Parathyroid adenoma (tissue), 2 donors: Measurements from ENCODE around the gene FCER1G.
A peak's percentile ranks its signal among the peaks of the same experiment; 100 is the strongest.

Source experiments
- H2AFZ ChIP-seq: fragments of 300-600 bp; sonication (generic); one replicate; pipeline ENCODE4 v1.7.0; 2017; ENCODE audit warnings: antibody characterized with exemption, mild to moderate bottlenecking
- H3K27ac ChIP-seq: fragments of 300-600 bp; sonication (generic); one replicate; pipeline ENCODE4 v1.7.0; 2017
- H3K27me3 ChIP-seq: fragments of 300-600 bp; sonication (generic); one replicate; pipeline ENCODE4 v1.7.0; 2017; ENCODE audit warnings: low read length; ENCODE audit not compliant: control insufficient read depth, insufficient read depth
- H3K36me3 ChIP-seq: fragments of 300-600 bp; sonication (generic); one replicate; pipeline ENCODE4 v1.7.0; 2017; ENCODE audit warnings: low read length; ENCODE audit not compliant: control insufficient read depth, insufficient read depth
- H3K4me1 ChIP-seq: fragments of 300-600 bp; sonication (generic); one replicate; pipeline ENCODE4 v1.7.0; 2017; ENCODE audit warnings: control low read depth
- H3K4me2 ChIP-seq: fragments of 300-600 bp; sonication (generic); one replicate; pipeline ENCODE4 v1.7.0; 2017; ENCODE audit warnings: low read length
- H3K4me3 ChIP-seq: fragments of 300-600 bp; sonication (generic); one replicate; pipeline ENCODE4 v1.7.0; 2017; ENCODE audit warnings: low read depth, low read length
- H3K79me2 ChIP-seq: fragments of 300-600 bp; sonication (generic); one replicate; pipeline ENCODE4 v1.7.0; 2017; ENCODE audit warnings: control low read depth
- H3K9ac ChIP-seq: fragments of 300-600 bp; sonication (generic); one replicate; pipeline ENCODE4 v1.7.0; 2017; ENCODE audit warnings: mild to moderate bottlenecking
- H3K9me3 ChIP-seq: fragments of 300-600 bp; sonication (generic); one replicate; pipeline ENCODE4 v1.7.0; 2017; ENCODE audit warnings: low read length; ENCODE audit not compliant: control insufficient read depth
- TF ChIP-seq, protein P1 (sequence below): fragments of 300-600 bp; sonication (generic); IDR thresholded peaks from one replicate; pipeline ENCODE4 v1.7.0; 2017; ENCODE audit warnings: antibody characterized with exemption, mild to moderate bottlenecking
- donor health status: primary hyperparathyroidism.

FCER1G gene

DNA sequence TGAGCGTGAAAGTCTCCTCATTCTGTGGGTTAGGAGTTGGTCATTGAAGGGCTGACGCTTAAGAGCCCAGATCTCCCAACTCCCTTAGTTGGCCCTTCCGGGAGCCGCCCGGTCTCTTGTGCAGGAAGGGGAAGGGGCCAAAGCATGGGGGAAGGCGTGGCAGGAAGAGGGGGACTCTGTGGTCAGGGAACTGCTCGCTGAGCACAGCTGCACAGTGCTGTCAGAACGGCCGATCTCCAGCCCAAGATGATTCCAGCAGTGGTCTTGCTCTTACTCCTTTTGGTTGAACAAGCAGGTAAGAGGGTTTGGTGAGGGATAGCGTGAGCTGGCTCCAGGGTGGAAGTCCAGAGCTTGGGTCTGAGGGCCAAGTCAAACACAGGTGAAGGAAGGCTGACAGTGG, at the start of gene FCER1G:
Gene FCER1G (plus strand): TSS at position 220 of the 400 bp plus-strand sequence. CDS start 27 bp downstream, at position 247.
- H3K27ac ChIP-seq, result no peak within 1 kb of the TSS

DNA sequence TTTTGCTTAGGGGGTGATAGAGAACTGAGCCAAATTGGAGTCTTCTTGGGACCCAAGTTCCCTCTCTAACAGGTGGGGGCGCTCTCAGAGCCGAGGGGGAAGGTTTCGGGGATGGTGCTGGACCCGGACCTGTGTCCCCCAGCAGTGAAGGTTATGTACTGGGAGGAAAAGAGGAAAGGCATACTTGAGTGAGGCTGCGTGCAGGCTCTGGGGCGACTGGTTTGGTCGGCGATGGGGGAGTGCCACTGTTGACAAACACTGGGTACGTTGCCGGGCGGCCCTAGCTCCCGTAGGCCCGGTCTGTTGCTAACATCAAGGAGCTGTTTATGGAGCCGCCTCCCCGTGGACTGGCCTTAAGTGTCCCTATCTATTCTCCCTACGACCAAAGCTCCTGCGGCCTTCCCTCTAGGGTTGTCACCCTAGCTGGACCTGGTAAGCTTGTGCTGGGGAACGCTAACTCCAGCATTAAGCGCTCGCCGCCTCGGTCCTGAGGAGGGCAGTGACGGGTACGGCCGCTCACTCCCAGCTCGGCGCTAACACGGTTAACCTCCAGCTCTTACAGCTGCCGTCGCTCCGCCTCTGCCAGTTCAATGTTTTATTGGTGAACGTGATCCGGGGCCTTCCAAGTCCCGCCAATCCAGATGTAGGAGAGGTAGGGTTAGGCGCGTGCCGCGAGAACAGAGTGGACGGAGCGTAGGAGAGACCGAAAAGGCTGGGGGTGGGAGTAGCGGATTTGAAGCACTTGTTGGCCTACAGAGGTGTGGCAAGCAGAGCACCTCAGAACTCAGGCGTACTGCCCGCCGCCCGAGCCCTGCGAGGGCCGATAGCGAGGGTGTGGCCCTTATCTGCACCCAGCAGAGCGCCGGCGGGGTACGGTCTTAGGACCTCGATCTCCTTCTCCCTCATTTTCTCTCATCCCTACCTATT, 49.1 kb upstream of the FCER1G start, which contains the start of gene PPOX:
Gene PPOX (plus strand): TSS at position 685 of the 927 bp plus-strand sequence. CDS start 422 bp downstream, outside the sequence.
- Histone ChIP-seq H3K36me3 (no peaks in the 10 kb centered on the region), H3K27me3 (no peaks in the 10 kb centered on the region), H3K4me1 (no peaks in the 10 kb centered on the region), H2AFZ (peak within 1 kb of the TSS; percentile 77), H3K4me3 (peak within 1 kb of the TSS; percentile 89), H3K9ac (peak within 1 kb of the TSS; percentile 21), H3K4me2 (peak within 1 kb of the TSS; percentile 80), H3K27ac (peak within 1 kb of the TSS; percentile 93), H3K9me3 (no peaks in the 10 kb centered on the region), H3K79me2 (no peaks in the 10 kb centered on the region)
- TF ChIP-seq, protein P1, sequence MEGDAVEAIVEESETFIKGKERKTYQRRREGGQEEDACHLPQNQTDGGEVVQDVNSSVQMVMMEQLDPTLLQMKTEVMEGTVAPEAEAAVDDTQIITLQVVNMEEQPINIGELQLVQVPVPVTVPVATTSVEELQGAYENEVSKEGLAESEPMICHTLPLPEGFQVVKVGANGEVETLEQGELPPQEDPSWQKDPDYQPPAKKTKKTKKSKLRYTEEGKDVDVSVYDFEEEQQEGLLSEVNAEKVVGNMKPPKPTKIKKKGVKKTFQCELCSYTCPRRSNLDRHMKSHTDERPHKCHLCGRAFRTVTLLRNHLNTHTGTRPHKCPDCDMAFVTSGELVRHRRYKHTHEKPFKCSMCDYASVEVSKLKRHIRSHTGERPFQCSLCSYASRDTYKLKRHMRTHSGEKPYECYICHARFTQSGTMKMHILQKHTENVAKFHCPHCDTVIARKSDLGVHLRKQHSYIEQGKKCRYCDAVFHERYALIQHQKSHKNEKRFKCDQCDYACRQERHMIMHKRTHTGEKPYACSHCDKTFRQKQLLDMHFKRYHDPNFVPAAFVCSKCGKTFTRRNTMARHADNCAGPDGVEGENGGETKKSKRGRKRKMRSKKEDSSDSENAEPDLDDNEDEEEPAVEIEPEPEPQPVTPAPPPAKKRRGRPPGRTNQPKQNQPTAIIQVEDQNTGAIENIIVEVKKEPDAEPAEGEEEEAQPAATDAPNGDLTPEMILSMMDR, result peak; percentile 29

More for the DNA sequence above, at the start of gene FCER1G:
- TF ChIP-seq, protein P1, result no peak
- Histone ChIP-seq H3K4me1 (peaks cover 3% of the 10 kb centered on the region), H3K36me3 (no peaks in the 10 kb centered on the region), H3K79me2 (no peaks in the 10 kb centered on the region), H3K9ac (no peak within 1 kb of the TSS), H3K9me3 (no peaks in the 10 kb centered on the region), H3K4me3 (no peak within 1 kb of the TSS), H2AFZ (no peak within 1 kb of the TSS), H3K4me2 (no peak within 1 kb of the TSS), H3K27me3 (no peaks in the 10 kb centered on the region)

DNA sequence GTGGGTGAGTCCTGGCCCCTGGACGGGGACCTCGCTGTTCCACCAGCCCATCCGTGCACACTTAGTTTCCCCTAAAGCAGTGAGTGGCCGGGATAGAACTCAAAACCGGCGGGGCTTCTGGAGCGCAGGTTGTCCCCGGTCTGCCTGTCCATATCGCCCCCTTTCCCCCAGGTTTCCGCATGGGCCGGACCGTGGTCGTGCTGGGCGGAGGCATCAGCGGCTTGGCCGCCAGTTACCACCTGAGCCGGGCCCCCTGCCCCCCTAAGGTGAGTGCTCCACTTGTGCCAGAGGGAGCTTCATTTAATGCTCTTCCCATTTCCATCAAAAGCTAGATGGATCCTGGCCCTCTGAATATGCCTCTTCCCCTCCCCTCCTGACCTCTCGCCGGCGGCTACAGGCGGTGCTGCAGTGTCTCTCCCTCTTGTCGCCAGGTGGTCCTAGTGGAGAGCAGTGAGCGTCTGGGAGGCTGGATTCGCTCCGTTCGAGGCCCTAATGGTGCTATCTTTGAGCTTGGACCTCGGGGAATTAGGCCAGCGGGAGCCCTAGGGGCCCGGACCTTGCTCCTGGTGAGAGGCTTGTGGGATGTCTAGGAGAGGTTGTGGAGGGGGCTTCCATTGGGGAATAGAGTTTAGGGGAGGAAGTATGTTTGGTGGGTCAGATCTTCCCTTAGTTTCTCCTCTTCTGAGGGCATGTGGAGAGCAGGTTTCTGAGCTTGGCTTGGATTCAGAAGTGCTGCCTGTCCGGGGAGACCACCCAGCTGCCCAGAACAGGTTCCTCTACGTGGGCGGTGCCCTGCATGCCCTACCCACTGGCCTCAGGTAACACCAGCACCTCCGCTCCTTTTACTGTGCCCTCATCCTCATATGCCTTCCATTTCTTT, 48.2 kb upstream of the FCER1G start:
- Histone ChIP-seq H3K4me3 (peak overlapping the region; percentile 89), H3K36me3 (no peaks in the 10 kb centered on the region), H3K79me2 (no peaks in the 10 kb centered on the region), H2AFZ (peak overlapping the region; percentile 77), H3K27ac (peak overlapping the region; percentile 93), H3K27me3 (no peaks in the 10 kb centered on the region), H3K9me3 (no peaks in the 10 kb centered on the region), H3K9ac (no peak overlapping the region), H3K4me2 (peak overlapping the region; percentile 80), H3K4me1 (no peaks in the 10 kb centered on the region)
- TF ChIP-seq, protein P1, result no peak

GRCh38 chr1:161168906-161169305, 46.2 kb upstream of the FCER1G start:
- H3K9ac ChIP-seq, result no peak overlapping the region
- no peaks in the 10 kb centered on the region for H3K79me2 ChIP-seq
- no peak overlapping the region for H3K4me2 ChIP-seq
- H3K27ac ChIP-seq, result no peak overlapping the region
- H3K4me1 ChIP-seq, result no peaks in the 10 kb centered on the region
- TF ChIP-seq, protein P1, result no peak
- H3K4me3 ChIP-seq, result no peak overlapping the region
- no peak overlapping the region for H2AFZ ChIP-seq
- no peaks in the 10 kb centered on the region for H3K36me3 ChIP-seq
- H3K27me3 ChIP-seq, result no peaks in the 10 kb centered on the region
- H3K9me3 ChIP-seq, result no peaks in the 10 kb centered on the region
